Endothelial cell of umbilical vein (primary cell): ENCODE results near the gene SLC44A1. TPM values are rescaled to one million over a fixed set of nuclear protein-coding genes. Genes with fewer than 3 reads are reported as not detected.

Experiments
- BruUV-seq: library from RNA; stranded (reverse); fragments of 400-500 nt; replicated peaks from 2 replicates; lab custom pipeline; 2021; lab: Mats Ljungman, UMichigan
- CTCF ChIA-PET: fragments of 300-600, 350-600 bp; sonication (Branson Sonifier 250); formaldehyde crosslinking; loops from one replicate; lab custom pipeline; 2021; ENCODE audit warnings: antibody characterized with exemption, inconsistent platforms; lab: Charles Lee
- POLR2A ChIA-PET: fragments of 300-600, 350-600 bp; sonication (Branson Sonifier 250); formaldehyde crosslinking; loops from one replicate; lab custom pipeline; 2021; ENCODE audit warnings: antibody characterized with exemption, inconsistent platforms; lab: Charles Lee
- DNase-seq: peaks from one replicate; pipeline ENCODE4 v3.0.0-alpha.2; 2011; ENCODE audit warnings: low read depth, low spot score
- FAIRE-seq: peaks from 2 replicates; lab custom pipeline; 2011; peaks lifted over from hg19 to GRCh38; lab: Jason Lieb, UNC
- H2AFZ ChIP-seq: 2 replicates; pipeline ENCODE4 v1.6.0; 2012; ENCODE audit warnings: low read depth, low read length, control low read depth, inconsistent platforms
- H3K27ac ChIP-seq: 2 replicates; pipeline ENCODE4 v1.5.1; 2011; ENCODE audit warnings: low read depth, mild to moderate bottlenecking, control low read depth, low read length, moderate library complexity; ENCODE audit not compliant: insufficient read depth
- H3K27me3 ChIP-seq, 2 experiments: 2 replicates each; pipeline versions ENCODE4 v1.6.0 to v1.6.1; 2011; ENCODE audit warnings: low read length in 2 of 2, mixed read lengths in 1 of 2; ENCODE audit not compliant: control insufficient read depth in 2 of 2, insufficient read depth in 2 of 2
- H3K36me3 ChIP-seq, 2 experiments: 2 replicates in 1 of 2; 3 replicates in 1 of 2; pipeline ENCODE4 v1.5.1; 2011; ENCODE audit warnings: low read length in 2 of 2, mild to moderate bottlenecking in 1 of 2, moderate library complexity in 1 of 2; ENCODE audit not compliant: control insufficient read depth in 2 of 2, insufficient read depth in 2 of 2; ENCODE audit errors: extremely low read depth in 1 of 2
- H3K4me1 ChIP-seq: 3 replicates; pipeline ENCODE4 v1.5.1; 2011; ENCODE audit warnings: mild to moderate bottlenecking, low read length; ENCODE audit not compliant: control insufficient read depth, insufficient read depth; ENCODE audit errors: extremely low read depth
- H3K4me2 ChIP-seq: 2 replicates; pipeline ENCODE4 v1.6.1; 2011; ENCODE audit warnings: low read length, control low read depth, mixed read lengths; ENCODE audit not compliant: insufficient read depth
- H3K4me3 ChIP-seq, 3 experiments: fragments of 200-600 bp in 1 of 3; sonication (generic), shearing (Covaris generic) in 1 of 3; replicated peaks in 1 of 3; 2 replicates each; pipeline ENCODE4 v1.5.1; 2011 to 2016; ENCODE audit warnings: control low read depth in 3 of 3, low read length in 3 of 3, mild to moderate bottlenecking in 2 of 3, inconsistent platforms in 1 of 3, low read depth in 1 of 3, moderate library complexity in 1 of 3; ENCODE audit not compliant: insufficient read depth in 1 of 3
- H3K79me2 ChIP-seq: 2 replicates; pipeline ENCODE4 v1.6.0; 2012; ENCODE audit warnings: low read length, inconsistent platforms; ENCODE audit not compliant: control insufficient read depth, insufficient read depth
- H3K9ac ChIP-seq: replicated peaks from 2 replicates; pipeline ENCODE3; 2011; ENCODE audit warnings: low read length, control low read depth; ENCODE audit not compliant: insufficient read depth; ENCODE audit errors: extremely low read depth
- H3K9me1 ChIP-seq: replicated peaks from 3 replicates; pipeline ENCODE4 v1.6.0; 2011; ENCODE audit warnings: mild to moderate bottlenecking, low read length; ENCODE audit not compliant: control insufficient read depth, insufficient read depth; ENCODE audit errors: extremely low read depth
- H3K9me3 ChIP-seq: replicated peaks from 2 replicates; pipeline ENCODE4 v1.5.1; 2012; ENCODE audit warnings: low read length, inconsistent platforms; ENCODE audit not compliant: control insufficient read depth, insufficient read depth
- H4K20me1 ChIP-seq: replicated peaks from 2 replicates; pipeline ENCODE3; 2011; ENCODE audit warnings: mild to moderate bottlenecking, low read length; ENCODE audit not compliant: control insufficient read depth, insufficient read depth; ENCODE audit errors: extremely low read depth
- CTCF ChIP-seq, 2 donors: IDR thresholded peaks; 1 replicate in 1 of 2; 2 replicates in 1 of 2; pipeline ENCODE4 v1.5.1; 2011; ENCODE audit warnings: low read length in 2 of 2, mild to moderate bottlenecking in 2 of 2, moderate library complexity in 2 of 2, control low read depth in 1 of 2, inconsistent platforms in 1 of 2, low read depth in 1 of 2; ENCODE audit not compliant: insufficient read depth in 1 of 2; ENCODE audit errors: extremely low read depth in 1 of 2
- EZH2 ChIP-seq: IDR thresholded peaks from 2 replicates; pipeline ENCODE4 v1.6.1; 2012; ENCODE audit warnings: borderline replicate concordance, low read depth, mild to moderate bottlenecking, moderate library complexity, low read length, inconsistent platforms; ENCODE audit not compliant: severe bottlenecking
- FOS ChIP-seq: IDR thresholded peaks from 2 replicates; pipeline ENCODE4 v1.6.1; 2011; ENCODE audit warnings: mild to moderate bottlenecking, low read length, moderate library complexity, borderline replicate concordance; ENCODE audit not compliant: insufficient read depth
- GATA2 ChIP-seq: IDR thresholded peaks from 2 replicates; pipeline ENCODE4 v1.7.0; 2011; ENCODE audit warnings: low read depth, mild to moderate bottlenecking, moderate library complexity, mixed read lengths, low read length; ENCODE audit not compliant: insufficient read length, insufficient read depth
- JUN ChIP-seq: IDR thresholded peaks from 2 replicates; pipeline ENCODE4 v1.6.1; 2011; ENCODE audit warnings: borderline replicate concordance, low read depth; ENCODE audit not compliant: insufficient read length, insufficient read depth
- MAX ChIP-seq: IDR thresholded peaks from 2 replicates; pipeline ENCODE4 v1.6.1; 2011; ENCODE audit not compliant: insufficient read depth, insufficient read length
- MYC ChIP-seq: IDR thresholded peaks from one replicate; pipeline ENCODE4 v1.6.1; 2011; ENCODE audit warnings: mild to moderate bottlenecking, low read depth, low read length
- POLR2A ChIP-seq: IDR thresholded peaks from 2 replicates; pipeline ENCODE4 v1.6.1; 2012; ENCODE audit warnings: low read depth, mild to moderate bottlenecking, control low read depth, low read length
- POLR2AphosphoS5 ChIP-seq: IDR thresholded peaks from 2 replicates; pipeline ENCODE4 v1.6.1; 2012; ENCODE audit warnings: low read depth, mild to moderate bottlenecking, control low read depth, low read length, moderate library complexity; ENCODE audit not compliant: insufficient read depth
- dilution Hi-C: fragments of 300-500 bp; cut with MboI; formaldehyde crosslinking; loops from one replicate; pipeline ENCODE4 v1.15.0; 2019; ENCODE audit warnings: low sequenced_read_pairs; ENCODE audit not compliant: extremely low pct_ligation_motif_present
- intact Hi-C: fragments of 100-400 bp; cut with micrococcal nuclease; formaldehyde crosslinking; loops from one replicate; pipeline ENCODE4 v1.10.0; 2022
- polyA plus RNA-seq, 4 experiments: library from polyadenylated mRNA; depleted of rRNA in 3 of 4; stranded (reverse) in 3 of 4; unstranded in 1 of 4; fragments of >200 nt; gene quantifications; 2 replicates each; pipeline versions ENCODE4 v1.2.1 to v1.2.3, GENCODE V29; 2011 to 2012; ENCODE audit warnings: missing spikeins in 1 of 4
- total RNA-seq: library from RNA; stranded (reverse); gene quantifications from 2 replicates; pipeline ENCODE4 v1.2.3, GENCODE V29; 2021

Gene SLC44A1
- total and polyA plus RNA-seq, 2 donors (not counting 3 experiments of a cell fraction or from before 2014, with no cell fraction given), result 16.1 to 37.7 TPM

- H3K4me3 ChIP-seq, result no peak overlapping the region
- no peak overlapping the region for H3K9ac ChIP-seq
- H3K4me1 ChIP-seq, result no peaks in the 10 kb centered on the region
- peaks cover 3% of the 10 kb centered on the region for H3K79me2 ChIP-seq
- DNase-seq, result no peak
- no peak overlapping the region for H3K27ac ChIP-seq
- no peaks in the 10 kb centered on the region for H3K36me3 ChIP-seq
- CTCF ChIA-PET, result interaction anchor here (1.8 kb wide), 1 partner anchor 8 kb away, joined by 4 read pairs; no protein-coding TSS in a partner anchor
- FAIRE-seq, result no peak
- H4K20me1 ChIP-seq, result no peaks in the 10 kb centered on the region
- BruUV-seq, result no TSS peak
- dilution Hi-C loops (no loop called here), intact Hi-C loops (no loop called here)
- no peaks in the 10 kb centered on the region for H3K9me3 ChIP-seq
- POLR2A ChIA-PET, result no interaction called here
- H3K9me1 ChIP-seq, result no peaks in the 10 kb centered on the region
- TF ChIP-seq MYC (no peak), MAX (no peak), EZH2 (no peak), CTCF (IDR thresholded peaks at IDR 0.05; ENCODE audit: extremely low read depth in 1 of 2, insufficient read depth in 1 of 2, low read depth in 1 of 2, low read length in 2 of 2) (no peak), POLR2A (no peak), POLR2AphosphoS5 (no peak), GATA2 (no peak), FOS (no peak), JUN (no peak)
- no peak overlapping the region for H3K4me2 ChIP-seq
- no peak overlapping the region for H2AFZ ChIP-seq
- H3K27me3 ChIP-seq, result no peaks in the 10 kb centered on the region
Observed at GRCh38 chr9:105483618-105484017, 239.2 kb downstream of the SLC44A1 start.
